HS-5 (cell line): ENCODE measurements around the gene RAB15.

Experiments used
- DNase-seq: peaks from one replicate; pipeline ENCODE4 v3.0.0-alpha.2; 2012; ENCODE audit warnings: low read depth

The RAB15 gene

DNA sequence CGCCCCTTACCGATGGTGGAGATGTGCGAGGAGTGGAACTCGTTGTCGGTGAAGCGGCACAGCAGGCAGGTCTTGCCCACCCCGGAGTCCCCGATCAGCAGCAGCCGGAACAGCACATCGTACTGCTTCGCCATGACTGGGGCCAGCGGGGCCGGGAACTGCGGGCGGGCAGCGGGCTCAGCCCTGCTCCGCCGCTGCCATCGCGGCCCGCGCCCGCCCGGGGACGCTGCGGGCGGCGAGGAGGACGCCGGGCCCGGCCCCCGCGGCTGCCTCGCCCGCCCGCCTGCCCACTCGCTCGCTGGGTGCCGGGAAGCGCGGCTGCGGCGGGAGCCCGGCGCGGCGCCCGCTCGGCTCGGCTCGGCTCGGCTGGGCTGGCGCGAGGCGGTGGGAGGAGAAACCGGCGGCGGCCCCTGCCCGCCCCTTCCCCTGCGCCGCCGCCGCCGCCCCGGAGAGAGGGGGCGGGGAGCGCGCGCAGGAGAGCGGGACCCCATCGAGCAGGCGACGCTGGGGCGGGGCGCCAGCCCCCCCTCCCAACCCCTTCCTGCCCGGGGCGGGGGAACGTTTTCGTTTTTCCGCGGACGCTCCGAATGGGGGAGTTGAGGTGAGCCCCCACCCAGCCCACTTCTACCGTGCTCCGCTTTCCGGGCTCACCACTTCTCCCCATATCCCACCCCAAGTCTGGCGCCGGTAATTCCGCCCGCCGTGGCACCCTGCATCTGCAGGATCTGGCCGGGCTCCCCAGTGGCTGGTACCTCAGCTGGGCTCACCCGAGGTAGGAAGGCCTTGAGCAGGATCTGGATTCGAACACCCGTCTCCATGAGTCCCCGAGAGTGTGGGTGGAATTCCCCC lies at the start of gene RAB15:
TSS of gene RAB15 (minus strand) at position 394 of the 849 bp plus-strand sequence. CDS start at position 134, 260 bp downstream.
- DNase-seq: no peak

DNA sequence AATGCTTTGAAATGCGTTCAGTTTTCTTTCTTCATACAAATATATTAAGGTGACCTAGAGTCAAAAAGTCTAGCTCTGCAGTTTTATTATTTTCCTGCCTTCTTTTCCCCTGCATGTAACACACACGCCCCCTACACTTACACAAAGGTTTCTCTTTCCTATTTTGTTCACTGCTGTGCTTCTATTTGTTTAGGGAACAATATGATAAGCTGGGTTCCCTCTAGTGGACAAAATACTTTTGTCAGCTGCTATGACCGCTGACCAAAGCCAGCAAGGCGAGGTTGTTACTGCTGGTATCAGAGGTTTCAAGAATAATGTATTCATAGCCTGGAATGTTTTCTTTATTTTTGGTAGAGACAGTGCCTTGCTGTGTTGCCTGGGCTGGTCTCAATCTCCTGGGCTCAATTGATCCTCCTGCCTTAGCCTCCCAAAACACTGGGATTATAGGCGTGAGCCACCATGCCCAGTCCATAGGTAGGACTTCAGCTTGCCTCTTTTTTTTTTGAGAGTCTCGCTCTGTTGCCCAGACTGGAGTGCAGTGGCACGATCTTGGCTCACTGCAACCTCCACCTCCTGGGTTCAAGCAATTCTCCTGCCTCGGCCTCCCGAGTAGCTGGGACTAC lies 47.9 kb upstream of the RAB15 start:
- DNase-seq: no peak

DNA sequence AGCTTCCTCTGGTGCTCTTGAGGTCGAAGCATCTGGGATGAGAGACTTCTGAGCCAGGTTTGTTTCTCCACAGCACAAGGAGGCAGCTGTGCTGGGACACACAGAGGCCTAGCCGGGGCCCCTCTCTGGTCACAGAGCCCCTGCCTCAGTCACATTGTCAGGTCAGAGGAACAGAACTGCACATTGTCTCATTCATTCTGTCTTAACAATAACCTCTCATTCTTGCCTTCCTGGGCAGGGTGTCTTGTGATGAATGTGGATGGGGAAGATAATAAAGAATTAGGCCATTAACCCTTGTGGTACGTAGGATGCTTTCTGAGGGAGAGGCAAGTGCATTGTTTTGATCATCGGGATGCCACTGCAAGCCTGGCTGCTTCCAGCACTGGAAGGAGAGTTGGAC lies 44.3 kb upstream of the RAB15 start:
- no peak for DNase-seq

DNA sequence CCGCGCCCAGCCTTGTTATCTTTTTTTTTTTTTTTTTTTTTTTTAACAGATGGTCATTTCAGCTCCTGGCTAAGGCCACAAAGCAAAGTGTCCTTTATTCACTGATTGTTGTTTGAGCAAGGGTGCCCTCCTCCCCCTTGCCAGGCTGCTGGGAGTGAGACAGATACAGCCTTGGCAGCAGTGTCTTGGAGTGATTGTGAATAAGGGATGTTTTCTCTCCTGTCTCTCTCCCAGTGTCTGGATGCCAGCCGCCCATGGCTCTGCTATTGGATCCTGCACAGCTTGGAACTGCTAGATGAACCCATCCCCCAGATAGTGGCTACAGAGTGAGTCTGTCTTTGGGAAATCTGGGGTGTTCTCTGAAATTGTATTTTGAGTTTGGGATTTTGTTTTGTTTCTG lies 43.3 kb upstream of the RAB15 start:
- no peak for DNase-seq

DNA sequence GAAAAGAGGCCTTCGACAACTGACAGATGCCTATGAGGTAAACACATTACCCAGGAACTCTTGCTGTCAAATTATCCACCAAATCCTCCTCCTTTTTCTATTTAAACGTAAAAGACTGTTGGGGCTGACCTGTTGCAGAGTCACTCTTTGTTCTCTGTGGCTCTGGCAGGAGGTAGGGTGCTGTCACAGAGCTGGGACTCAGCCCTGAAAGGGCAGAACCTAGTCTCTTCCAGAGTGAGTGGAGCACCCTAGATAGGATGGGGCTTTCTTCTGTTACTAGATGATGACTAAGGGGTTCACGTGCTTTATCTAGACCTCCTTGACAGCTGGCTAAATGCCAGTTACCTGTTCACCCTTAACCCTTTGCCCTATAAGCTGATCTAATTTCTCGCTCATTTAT lies 40.2 kb upstream of the RAB15 start:
- no peak for DNase-seq

DNA sequence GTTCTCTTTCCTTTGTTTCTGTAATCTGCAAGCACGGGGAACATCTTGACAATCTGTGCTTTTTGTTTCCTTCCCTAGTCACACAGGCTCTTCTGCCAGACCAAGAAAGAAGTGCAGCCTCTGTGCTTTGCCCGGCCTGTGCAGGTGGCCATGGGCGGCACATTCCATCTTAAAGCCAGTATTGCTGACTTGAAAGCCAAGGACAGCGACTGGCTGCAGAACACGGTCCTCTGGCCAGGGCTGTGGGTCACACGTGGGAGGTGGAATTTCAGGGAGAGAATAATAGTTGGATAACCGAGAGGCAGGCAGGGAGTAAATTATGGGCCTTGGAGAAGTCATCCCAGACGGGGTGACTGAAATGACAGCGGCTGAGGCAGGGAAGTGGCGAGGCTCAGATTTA lies 39.4 kb upstream of the RAB15 start:
- DNase-seq: no peak

DNA sequence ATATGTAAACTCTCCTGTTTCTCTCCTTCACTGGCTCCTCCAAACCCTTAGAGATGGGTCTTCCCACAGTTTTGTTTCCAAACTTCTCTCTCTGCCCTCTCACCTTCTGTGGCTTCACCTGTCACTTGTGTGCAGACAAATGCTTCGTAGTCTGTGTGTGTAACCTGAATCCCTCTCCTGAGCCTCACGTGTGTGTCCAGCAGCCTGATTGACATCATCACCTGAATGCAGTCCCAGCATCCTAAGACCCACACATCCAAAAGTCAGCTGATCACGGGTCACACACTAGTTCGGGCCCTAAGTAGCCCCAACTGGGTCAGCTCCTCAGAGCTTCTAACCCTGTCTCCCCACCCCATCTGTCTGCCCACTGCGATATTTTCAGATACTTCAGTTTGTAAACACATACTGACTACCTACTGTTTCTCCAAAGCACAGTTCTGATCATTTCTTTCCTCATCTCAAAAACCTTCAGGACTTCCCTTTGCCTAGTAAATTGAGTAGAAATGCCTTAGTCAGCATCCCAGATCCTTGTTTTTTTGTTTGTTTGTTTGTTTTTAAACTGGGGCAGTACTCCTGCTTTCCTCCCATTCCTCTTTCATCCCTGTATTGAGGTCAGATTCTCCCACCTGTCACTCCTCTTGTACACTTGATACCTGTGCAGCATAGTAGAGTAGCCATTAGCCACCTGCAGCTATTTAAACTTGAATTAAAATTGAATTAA lies 38.2 kb upstream of the RAB15 start:
- DNase-seq: no peak

DNA sequence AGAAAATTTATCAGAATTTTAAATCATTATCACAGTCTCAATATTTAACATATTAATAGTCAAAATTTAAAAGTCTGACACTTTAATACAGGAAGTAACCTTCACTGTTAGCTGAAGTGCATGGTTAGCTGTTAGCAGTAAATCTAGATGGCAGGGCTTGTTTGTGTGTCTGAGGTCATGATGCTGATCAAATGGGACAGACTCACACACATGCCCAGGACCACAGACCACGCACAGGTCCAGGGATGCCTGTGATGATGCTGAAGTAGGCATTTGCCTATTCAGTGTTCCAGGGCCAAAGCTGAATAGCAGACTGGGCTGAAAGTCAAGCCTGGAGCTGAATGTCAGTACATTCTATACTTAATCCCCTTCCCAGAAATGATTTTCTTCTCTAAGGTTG lies 35.1 kb upstream of the RAB15 start:
- DNase-seq: no peak

DNA sequence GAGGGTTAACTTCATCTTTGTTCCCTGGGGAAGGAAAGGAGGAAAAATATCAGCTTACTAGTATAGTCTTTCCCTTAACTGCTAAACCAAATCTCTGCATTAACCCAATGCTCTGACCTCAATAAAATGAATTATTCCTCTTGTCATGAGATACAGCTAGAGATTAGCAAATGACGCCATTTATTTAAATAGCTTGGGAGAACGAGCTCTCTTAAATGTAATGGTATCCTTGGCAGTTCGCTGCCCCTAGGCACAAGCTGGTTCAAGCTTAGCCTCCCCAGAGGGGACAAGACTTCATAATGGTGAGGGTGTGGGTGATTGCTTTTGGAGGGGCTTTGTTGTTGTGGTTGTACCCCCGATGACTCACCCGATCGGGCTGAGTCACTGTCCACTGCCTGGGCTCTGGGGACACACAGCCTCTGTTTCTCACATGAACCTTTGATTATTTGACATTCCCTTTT lies 34.2 kb upstream of the RAB15 start:
- no peak for DNase-seq

DNA sequence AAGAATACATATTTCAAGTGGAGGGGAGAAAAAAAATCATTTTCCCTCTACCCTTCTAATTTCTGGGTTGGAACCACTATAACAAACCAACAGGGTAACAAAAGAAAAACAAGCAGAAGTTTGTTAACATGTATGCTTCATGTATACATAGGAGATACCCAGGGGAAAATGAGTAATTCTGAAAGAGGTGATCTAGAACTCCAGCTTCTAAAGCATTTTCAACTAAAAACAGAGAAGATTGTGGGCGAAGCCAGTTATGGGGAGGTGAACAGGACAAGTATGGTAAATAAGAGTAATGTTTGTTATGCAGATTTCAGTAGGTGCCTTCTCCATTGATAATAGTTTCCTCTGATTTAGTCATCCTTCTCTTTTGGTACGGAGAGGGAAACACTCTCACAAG lies 31.3 kb upstream of the RAB15 start:
- no peak for DNase-seq

DNA sequence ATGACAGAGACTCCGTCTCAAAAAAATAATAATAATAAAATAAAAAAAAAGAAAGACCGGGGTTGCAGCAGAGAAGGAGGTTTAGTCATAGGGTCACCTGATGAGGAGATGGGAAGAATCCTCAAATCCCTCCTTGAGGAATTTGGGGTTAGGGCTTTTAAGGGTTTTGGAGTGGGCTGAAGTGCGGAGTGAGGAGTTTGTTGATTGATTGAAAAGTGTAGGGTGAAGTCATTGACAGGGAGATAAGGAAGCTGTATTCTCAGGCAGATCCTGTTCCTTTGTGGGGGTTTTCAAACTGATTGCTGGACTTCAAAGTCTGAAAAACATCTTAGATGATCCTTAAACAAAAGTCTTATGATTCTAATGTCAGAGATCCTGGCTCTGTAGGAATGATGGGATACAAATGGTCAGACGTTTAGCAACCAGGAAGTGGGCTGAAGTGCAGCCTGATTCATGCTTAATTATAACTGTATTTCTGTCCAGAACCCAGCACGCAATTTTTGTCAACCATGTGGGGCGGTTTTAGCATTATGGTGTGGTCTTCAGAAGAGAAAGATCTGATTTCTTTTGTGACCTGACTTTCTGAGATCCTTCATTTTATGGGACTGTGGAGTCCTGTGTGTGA lies 30.6 kb upstream of the RAB15 start:
- no peak for DNase-seq

DNA sequence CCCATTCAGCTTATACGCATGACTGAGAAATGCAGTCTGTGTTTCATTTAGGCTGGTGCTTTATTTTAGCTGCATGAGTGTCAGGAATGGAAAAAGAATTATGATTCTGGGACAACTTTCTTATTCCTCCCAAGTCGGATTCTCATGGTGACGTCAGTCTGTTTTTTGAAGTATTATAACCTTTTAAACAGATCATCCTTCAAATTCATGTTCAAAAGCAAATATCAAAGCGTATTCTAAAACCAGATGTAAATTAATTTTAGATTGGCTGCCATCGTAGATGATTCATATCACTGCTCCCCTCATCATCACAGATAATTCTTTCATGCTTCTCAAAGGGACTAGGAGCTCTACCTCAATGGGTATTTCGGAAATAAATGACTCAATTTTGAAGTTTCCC lies 29.6 kb upstream of the RAB15 start:
- DNase-seq: no peak

DNA sequence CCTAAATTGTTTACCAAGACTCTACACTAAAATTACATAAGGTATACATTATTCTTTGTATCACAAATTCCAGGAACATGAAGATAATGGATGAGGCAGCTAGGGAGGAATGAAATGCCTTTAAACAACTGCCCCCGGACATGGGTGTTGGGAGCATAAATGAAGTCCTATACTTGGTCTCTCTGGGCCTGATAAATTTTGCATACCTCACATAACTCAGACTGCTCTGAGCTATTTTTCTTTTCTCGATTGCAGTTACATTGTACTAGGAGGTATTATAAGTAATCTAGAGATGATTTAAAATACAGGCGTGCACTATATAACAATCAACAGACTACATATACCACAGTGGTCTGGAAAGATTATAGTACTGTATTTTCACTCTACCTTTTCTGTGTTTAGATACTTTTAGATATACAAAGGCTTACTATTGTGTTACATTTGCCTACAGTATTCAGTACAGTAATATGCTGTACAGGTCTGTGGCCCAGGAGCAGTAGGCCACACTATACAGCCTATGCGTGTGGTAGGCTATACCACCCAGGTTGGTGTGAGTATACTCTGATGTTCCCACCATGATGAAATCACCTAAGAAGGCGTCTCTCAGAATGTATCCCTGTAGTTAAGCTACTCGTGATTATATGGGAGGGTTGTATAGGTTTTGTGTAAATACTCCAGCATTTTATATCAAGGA lies 28.9 kb upstream of the RAB15 start:
- no peak for DNase-seq

DNA sequence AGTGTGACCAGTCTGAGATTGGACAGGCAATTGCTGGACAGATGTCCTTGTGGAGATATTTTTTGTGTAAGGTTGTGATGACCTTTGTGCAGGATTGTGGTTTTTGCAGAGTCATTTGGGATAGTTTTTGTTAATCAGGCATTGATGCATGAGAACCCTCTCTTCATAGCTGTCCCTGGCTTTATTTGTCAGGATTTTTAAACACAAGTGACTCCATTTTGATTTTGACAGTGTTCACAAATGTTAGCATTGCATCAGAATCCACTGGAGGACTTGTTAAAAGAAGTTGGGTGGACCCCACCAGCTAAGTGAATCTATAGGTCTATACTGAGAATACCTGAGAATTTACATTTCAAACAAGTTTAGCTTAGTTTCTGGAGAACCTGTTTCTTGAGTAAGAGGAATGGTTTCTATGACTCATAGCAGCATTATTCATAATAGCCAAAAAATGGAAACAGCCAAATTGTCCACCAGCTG lies 26.4 kb upstream of the RAB15 start:
- DNase-seq: no peak

DNA sequence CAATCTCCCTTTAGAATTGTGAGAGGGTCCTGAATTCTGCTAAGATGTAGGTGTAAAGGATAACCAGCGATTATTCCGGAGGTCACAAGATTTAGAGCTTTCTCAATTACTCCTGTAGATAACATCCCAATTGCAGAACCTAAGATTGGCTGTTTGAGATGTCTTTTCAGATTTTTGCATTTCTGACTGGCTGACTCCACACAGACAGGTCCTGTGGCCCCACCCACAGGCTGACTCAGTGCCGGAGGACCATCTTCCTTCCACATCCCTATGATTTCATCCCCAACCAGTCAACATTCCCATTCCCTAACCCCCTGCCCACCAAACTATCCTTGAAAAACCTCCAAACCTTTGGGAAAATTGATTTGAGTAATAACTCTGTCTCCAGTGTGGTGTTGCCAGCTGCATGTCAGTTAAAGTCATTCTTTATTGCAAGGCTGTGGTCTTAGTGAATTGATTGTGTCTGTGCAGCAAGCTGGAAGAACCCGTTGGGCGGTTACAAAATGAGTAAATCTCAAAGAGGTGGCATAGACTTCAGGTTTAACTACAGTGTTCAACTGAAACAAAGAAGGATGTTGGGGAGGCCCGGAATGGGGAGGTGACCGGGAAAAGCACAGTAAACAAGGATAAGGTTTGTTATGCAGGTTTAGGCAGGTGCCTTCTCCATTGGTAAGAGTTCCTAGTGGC lies 25.1 kb upstream of the RAB15 start:
- no peak for DNase-seq

DNA sequence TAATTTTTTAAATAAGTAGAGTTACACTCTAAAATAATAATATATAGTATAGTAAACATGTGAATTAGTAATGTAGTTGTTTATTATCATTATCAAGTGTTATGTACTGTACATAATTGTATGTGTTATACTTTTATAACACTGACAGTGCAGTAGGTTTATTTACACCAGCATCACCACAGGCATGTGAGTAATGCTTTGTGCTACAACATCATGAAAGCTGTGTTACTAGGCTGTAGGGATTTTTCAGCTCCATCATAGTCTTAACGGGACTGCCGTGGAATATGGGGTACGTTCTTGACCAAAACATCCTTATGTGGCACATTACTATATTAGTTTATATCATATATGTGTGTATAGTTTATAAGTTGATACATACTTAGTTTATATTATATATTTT lies 23.2 kb upstream of the RAB15 start:
- no peak for DNase-seq

DNA sequence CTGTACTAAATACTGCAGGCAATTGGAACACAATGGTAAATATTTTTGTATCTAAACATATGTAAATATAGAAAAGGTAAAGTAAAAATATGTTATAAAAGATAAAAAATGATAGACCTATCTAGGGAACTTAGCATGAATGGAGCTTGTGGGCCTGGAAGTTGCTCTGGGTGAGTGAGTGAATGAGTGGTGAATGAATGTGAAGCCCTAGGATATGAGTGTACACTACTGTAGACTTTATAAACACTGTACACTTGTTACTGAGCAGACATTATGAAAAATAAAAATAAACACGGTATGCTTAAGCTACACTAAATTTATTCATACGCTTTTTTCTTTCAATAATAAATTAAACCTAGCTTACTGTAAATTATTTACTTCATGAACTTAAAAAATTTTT lies 22.4 kb upstream of the RAB15 start:
- no peak for DNase-seq

DNA sequence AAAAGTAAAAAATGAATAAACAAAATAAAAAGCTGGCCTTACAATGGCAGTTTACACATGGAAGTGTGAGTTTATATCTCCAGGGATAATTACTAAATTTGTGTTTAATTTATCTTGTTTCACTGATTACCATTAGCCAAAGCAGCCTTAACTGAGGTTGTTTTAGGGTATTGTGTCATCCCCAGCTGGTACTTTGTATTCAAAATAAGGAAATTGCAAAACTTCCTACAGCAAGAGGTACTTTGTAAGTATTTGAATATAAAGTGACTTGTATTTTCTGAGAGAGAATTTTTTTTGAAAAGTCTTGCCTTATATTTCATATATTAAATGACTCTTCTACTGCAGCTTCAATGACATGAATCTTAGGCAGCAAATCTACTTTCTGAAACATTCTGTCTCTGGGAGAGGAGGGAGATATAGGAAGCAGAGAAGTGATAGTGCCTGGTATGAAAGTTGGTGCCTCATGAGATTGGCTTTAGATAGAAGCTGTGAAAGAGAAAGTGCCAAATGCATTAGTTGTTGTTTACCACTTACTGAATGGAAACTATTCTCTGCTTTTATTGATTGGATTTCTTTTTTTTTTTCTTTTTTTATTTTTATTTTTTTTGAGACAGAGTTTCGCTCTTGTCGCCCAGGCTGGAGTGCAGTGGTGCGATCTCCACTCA lies 21.3 kb upstream of the RAB15 start:
- no peak for DNase-seq

DNA sequence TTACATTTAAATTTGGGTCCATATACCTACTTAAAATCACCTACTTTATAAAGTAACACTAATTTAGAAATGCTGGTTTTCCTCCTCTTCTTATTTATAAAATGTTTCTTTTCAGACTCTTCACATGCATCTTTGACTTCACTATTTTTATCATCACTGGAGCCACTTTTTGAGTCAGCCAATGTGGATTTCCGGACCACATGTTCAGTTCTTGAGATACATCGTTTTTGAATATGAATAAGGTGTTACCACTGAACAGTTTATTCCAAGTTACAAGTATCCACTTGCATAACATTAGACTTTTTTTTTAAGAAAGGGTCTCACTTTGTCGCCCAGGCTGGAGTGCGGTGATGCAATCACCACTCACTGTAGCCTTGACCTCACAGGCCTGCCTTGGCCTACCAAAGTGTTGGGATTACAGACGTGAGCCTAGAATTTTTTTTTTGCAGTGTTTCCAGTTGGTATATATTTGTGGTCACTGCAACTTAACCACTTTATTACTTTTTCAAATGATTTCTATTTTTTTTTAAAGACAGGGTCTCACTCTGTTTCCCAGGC lies 20.3 kb upstream of the RAB15 start:
- DNase-seq: no peak

DNA sequence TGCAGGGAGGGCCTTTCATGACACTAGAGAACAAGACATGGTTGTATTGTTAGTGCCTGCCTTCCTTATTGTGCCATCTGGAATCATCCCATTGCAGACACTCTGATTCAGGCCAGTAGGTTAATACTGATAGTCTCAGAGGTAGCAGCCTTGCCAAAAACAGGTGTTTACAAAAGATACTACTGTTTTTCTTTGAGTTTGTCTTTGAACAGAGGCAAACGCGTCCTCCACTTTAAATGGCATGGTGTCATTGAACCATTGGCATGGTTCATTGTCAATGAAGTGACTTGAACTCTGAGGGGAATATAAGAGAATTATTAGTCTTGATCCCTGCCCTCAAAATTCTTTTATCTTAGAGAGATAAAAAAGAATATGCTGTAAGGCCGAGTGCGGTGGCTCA lies 18.8 kb upstream of the RAB15 start:
- no peak for DNase-seq
